ENCODE measurements around the gene SLC24A4. TPM values are rescaled to one million over a fixed set of nuclear protein-coding genes. Genes with fewer than 3 reads are reported as not detected.

SLC24A4 gene
- polyA plus RNA-seq, 4 donors, result 0.16 to 0.31 TPM; not detected in 2

GRCh38 chr14:92464716-92465115, 141.8 kb downstream of the SLC24A4 start:
- Histone ChIP-seq H3K36me3 (ENCODE audit: control insufficient read depth in 3 of 3, insufficient read depth in 2 of 3, low read depth in 1 of 3, low read length in 3 of 3) (no peaks in the 10 kb centered on the region), H3K4me1 (ENCODE audit: control insufficient read depth in 3 of 3, insufficient read depth in 2 of 3, low read depth in 1 of 3, low read length in 2 of 3) (no peaks in the 10 kb centered on the region), H3K4me3 (ENCODE audit: low read depth in 1 of 3, low read length in 3 of 3) (no peak overlapping the region), H3K9me3 (ENCODE audit: control insufficient read depth in 2 of 2, insufficient read depth in 1 of 2, low read depth in 1 of 2, low read length in 1 of 2) (peaks cover 0 to 8% of the 10 kb centered on the region in 2 donors), H3K27me3 (ENCODE audit: control insufficient read depth in 3 of 3, insufficient read depth in 3 of 3, low read length in 3 of 3) (peaks cover 0 to 3% (median 0%) of the 10 kb centered on the region in 3 donors), H3K27ac (ENCODE audit: low read depth in 1 of 3, low read length in 2 of 3) (no peak overlapping the region)
- FAIRE-seq (no peak), DNase-seq (no peak)
- 84 to 92% (median 91%) methylated on average over 9 of the region's 9 CpGs for WGBS, 3 donors

- 77 to 91% (median 85%) methylated on average over 10 to 13 of the region's 13 CpGs for WGBS, 3 donors
- Histone ChIP-seq H3K4me1 (ENCODE audit: control insufficient read depth in 3 of 3, insufficient read depth in 2 of 3, low read depth in 1 of 3, low read length in 2 of 3) (no peaks in the 10 kb centered on the region), H3K36me3 (ENCODE audit: control insufficient read depth in 3 of 3, insufficient read depth in 2 of 3, low read depth in 1 of 3, low read length in 3 of 3) (no peaks in the 10 kb centered on the region), H3K9me3 (ENCODE audit: control insufficient read depth in 2 of 2, insufficient read depth in 1 of 2, low read depth in 1 of 2, low read length in 1 of 2) (peaks cover 0 to 8% of the 10 kb centered on the region in 2 donors), H3K4me3 (ENCODE audit: low read depth in 1 of 3, low read length in 3 of 3) (no peak overlapping the region), H3K27ac (ENCODE audit: low read depth in 1 of 3, low read length in 2 of 3) (no peak overlapping the region), H3K27me3 (ENCODE audit: control insufficient read depth in 3 of 3, insufficient read depth in 3 of 3, low read length in 3 of 3) (peaks cover 0 to 3% (median 0%) of the 10 kb centered on the region in 3 donors)
- FAIRE-seq (no peak), DNase-seq (no peak)
Observed at GRCh38 chr14:92465353-92466055, 142.5 kb downstream of the SLC24A4 start.

GRCh38 chr14:92466059-92466458, 143.1 kb downstream of the SLC24A4 start:
- Histone ChIP-seq H3K4me3 (ENCODE audit: low read depth in 1 of 3, low read length in 3 of 3) (no peak overlapping the region), H3K27ac (ENCODE audit: low read depth in 1 of 3, low read length in 2 of 3) (no peak overlapping the region), H3K36me3 (ENCODE audit: control insufficient read depth in 3 of 3, insufficient read depth in 2 of 3, low read depth in 1 of 3, low read length in 3 of 3) (no peaks in the 10 kb centered on the region), H3K27me3 (ENCODE audit: control insufficient read depth in 3 of 3, insufficient read depth in 3 of 3, low read length in 3 of 3) (no peaks in the 10 kb centered on the region), H3K9me3 (ENCODE audit: control insufficient read depth in 2 of 2, insufficient read depth in 1 of 2, low read depth in 1 of 2, low read length in 1 of 2) (peaks cover 0 to 8% of the 10 kb centered on the region in 2 donors), H3K4me1 (ENCODE audit: control insufficient read depth in 3 of 3, insufficient read depth in 2 of 3, low read depth in 1 of 3, low read length in 2 of 3) (no peaks in the 10 kb centered on the region)
- WGBS, 3 donors, result 49 to 85% (median 76%) methylated on average over 3 of the region's 3 CpGs
- DNase-seq, result no peak
- no peak for FAIRE-seq

GRCh38 chr14:92469515-92469914, 146.6 kb downstream of the SLC24A4 start:
- Histone ChIP-seq H3K4me1 (ENCODE audit: control insufficient read depth in 3 of 3, insufficient read depth in 2 of 3, low read depth in 1 of 3, low read length in 2 of 3) (no peaks in the 10 kb centered on the region), H3K4me3 (ENCODE audit: low read depth in 1 of 3, low read length in 3 of 3) (no peak overlapping the region), H3K27me3 (ENCODE audit: control insufficient read depth in 3 of 3, insufficient read depth in 3 of 3, low read length in 3 of 3) (no peaks in the 10 kb centered on the region), H3K9me3 (ENCODE audit: control insufficient read depth in 2 of 2, insufficient read depth in 1 of 2, low read depth in 1 of 2, low read length in 1 of 2) (peaks cover 0 to 8% of the 10 kb centered on the region in 2 donors), H3K36me3 (ENCODE audit: control insufficient read depth in 3 of 3, insufficient read depth in 2 of 3, low read depth in 1 of 3, low read length in 3 of 3) (no peaks in the 10 kb centered on the region), H3K27ac (ENCODE audit: low read depth in 1 of 3, low read length in 2 of 3) (no peak overlapping the region)
- no peak for DNase-seq
- 91 to 93% (median 92%) methylated on average over 2 of the region's 2 CpGs for WGBS, 3 donors
- FAIRE-seq, result no peak

GRCh38 chr14:92470215-92470614, 147.2 kb downstream of the SLC24A4 start:
- WGBS, 3 donors, result 89 to 96% (median 94%) methylated on average over 3 of the region's 3 CpGs
- Histone ChIP-seq H3K27ac (ENCODE audit: low read depth in 1 of 3, low read length in 2 of 3) (no peak overlapping the region), H3K4me1 (ENCODE audit: control insufficient read depth in 3 of 3, insufficient read depth in 2 of 3, low read depth in 1 of 3, low read length in 2 of 3) (no peaks in the 10 kb centered on the region), H3K36me3 (ENCODE audit: control insufficient read depth in 3 of 3, insufficient read depth in 2 of 3, low read depth in 1 of 3, low read length in 3 of 3) (no peaks in the 10 kb centered on the region), H3K4me3 (ENCODE audit: low read depth in 1 of 3, low read length in 3 of 3) (no peak overlapping the region), H3K27me3 (ENCODE audit: control insufficient read depth in 3 of 3, insufficient read depth in 3 of 3, low read length in 3 of 3) (no peaks in the 10 kb centered on the region), H3K9me3 (ENCODE audit: control insufficient read depth in 2 of 2, insufficient read depth in 1 of 2, low read depth in 1 of 2, low read length in 1 of 2) (peaks cover 0 to 8% of the 10 kb centered on the region in 2 donors)
- FAIRE-seq, result no peak
- no peak for DNase-seq

GRCh38 chr14:92470811-92471210, 147.8 kb downstream of the SLC24A4 start:
- DNase-seq (no peak), FAIRE-seq (no peak)
- no peak overlapping the region for H3K4me3 ChIP-seq (ENCODE audit: low read depth in 1 of 3, low read length in 3 of 3)
- 90 to 96% (median 91%) methylated on average over 1 of the region's 1 CpG for WGBS, 3 donors
- peaks cover 0 to 8% of the 10 kb centered on the region in 2 donors for H3K9me3 ChIP-seq (ENCODE audit: control insufficient read depth in 2 of 2, insufficient read depth in 1 of 2, low read depth in 1 of 2, low read length in 1 of 2)
- H3K27me3 ChIP-seq (ENCODE audit: control insufficient read depth in 3 of 3, insufficient read depth in 3 of 3, low read length in 3 of 3), result no peaks in the 10 kb centered on the region
- H3K27ac ChIP-seq (ENCODE audit: low read depth in 1 of 3, low read length in 2 of 3), result no peak overlapping the region
- H3K4me1 ChIP-seq (ENCODE audit: control insufficient read depth in 3 of 3, insufficient read depth in 2 of 3, low read depth in 1 of 3, low read length in 2 of 3), result no peaks in the 10 kb centered on the region
- no peaks in the 10 kb centered on the region for H3K36me3 ChIP-seq (ENCODE audit: control insufficient read depth in 3 of 3, insufficient read depth in 2 of 3, low read depth in 1 of 3, low read length in 3 of 3)

GRCh38 chr14:92471919-92472318, 149.0 kb downstream of the SLC24A4 start:
- H3K27me3 ChIP-seq (ENCODE audit: control insufficient read depth in 3 of 3, insufficient read depth in 3 of 3, low read length in 3 of 3), result no peaks in the 10 kb centered on the region
- peaks cover 0 to 7% of the 10 kb centered on the region in 2 donors for H3K9me3 ChIP-seq (ENCODE audit: control insufficient read depth in 2 of 2, insufficient read depth in 1 of 2, low read depth in 1 of 2, low read length in 1 of 2)
- H3K4me3 ChIP-seq (ENCODE audit: low read depth in 1 of 3, low read length in 3 of 3), result no peak overlapping the region
- DNase-seq (peak; percentile 39 to 68), FAIRE-seq (no peak)
- no peak overlapping the region for H3K27ac ChIP-seq (ENCODE audit: low read depth in 1 of 3, low read length in 2 of 3)
- no peaks in the 10 kb centered on the region for H3K36me3 ChIP-seq (ENCODE audit: control insufficient read depth in 3 of 3, insufficient read depth in 2 of 3, low read depth in 1 of 3, low read length in 3 of 3)
- H3K4me1 ChIP-seq (ENCODE audit: control insufficient read depth in 3 of 3, insufficient read depth in 2 of 3, low read depth in 1 of 3, low read length in 2 of 3), result no peaks in the 10 kb centered on the region

GRCh38 chr14:92472860-92473259, 149.9 kb downstream of the SLC24A4 start:
- no peak for FAIRE-seq
- WGBS, 3 donors, result 80 to 87% (median 86%) methylated on average over 1 of the region's 1 CpG
- no peak overlapping the region for H3K27ac ChIP-seq (ENCODE audit: low read depth in 1 of 3, low read length in 2 of 3)

More at GRCh38 chr14:92472860-92473259, 149.9 kb downstream of the SLC24A4 start:
- no peak overlapping the region for H3K4me3 ChIP-seq (ENCODE audit: low read depth in 1 of 3, low read length in 3 of 3)
- no peak for DNase-seq
- no peaks in the 10 kb centered on the region for H3K27me3 ChIP-seq (ENCODE audit: control insufficient read depth in 3 of 3, insufficient read depth in 3 of 3, low read length in 3 of 3)
- H3K4me1 ChIP-seq (ENCODE audit: control insufficient read depth in 3 of 3, insufficient read depth in 2 of 3, low read depth in 1 of 3, low read length in 2 of 3), result no peaks in the 10 kb centered on the region
- H3K9me3 ChIP-seq (ENCODE audit: control insufficient read depth in 2 of 2, insufficient read depth in 1 of 2, low read depth in 1 of 2, low read length in 1 of 2), result no peaks in the 10 kb centered on the region
- no peaks in the 10 kb centered on the region for H3K36me3 ChIP-seq (ENCODE audit: control insufficient read depth in 3 of 3, insufficient read depth in 2 of 3, low read depth in 1 of 3, low read length in 3 of 3)
